ENCODE measurements around the gene ITPR1. TPM values are rescaled to one million over a fixed set of nuclear protein-coding genes. Genes with fewer than 3 reads are reported as not detected.
A peak's percentile ranks its signal among the peaks of the same experiment; 100 is the strongest.

Gene ITPR1
- total and polyA plus RNA-seq, 11 donors: 8.9 to 55.8 (median 19.9) TPM

DNA sequence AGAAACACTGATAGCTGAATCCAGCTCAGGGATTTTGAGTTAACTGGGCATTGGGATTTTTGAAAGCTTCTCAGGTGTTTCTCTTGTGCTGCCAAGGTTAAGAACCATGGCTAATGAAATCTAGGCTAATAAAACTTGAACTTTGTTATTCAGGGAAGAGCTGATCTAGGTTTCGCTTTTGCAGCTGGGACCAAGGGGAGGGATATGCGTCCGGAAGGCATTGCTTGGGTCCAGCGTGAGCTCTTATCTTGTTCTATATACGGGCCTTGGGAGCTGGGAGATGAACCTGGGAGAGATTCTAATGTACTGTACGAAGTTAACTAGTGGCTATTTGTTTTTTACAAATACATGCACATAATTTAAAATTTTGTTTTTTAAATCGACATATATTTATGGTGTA lies 29.8 kb downstream of the ITPR1 start:
- ATAC-seq (peak in 2 of 4 donors; percentile 38 to 45), DNase-seq (no peak)
- intact Hi-C loops (cut with DNase I): no loop called here
- H3K27ac ChIP-seq: peak overlapping the region in 1 of 12 donors; percentile 16
- no peaks in the 10 kb centered on the region for H3K27me3 ChIP-seq
- H3K9me3 ChIP-seq: no peaks in the 10 kb centered on the region
- 43 to 62% (median 53%) methylated on average over 7 of the region's 7 CpGs for WGBS, 4 donors
- H3K36me3 ChIP-seq: peaks cover 0 to 10% (median 5%) of the 10 kb centered on the region in 9 donors
- no peak overlapping the region for H3K4me3 ChIP-seq
- peaks cover 0 to 76% (median 40%) of the 10 kb centered on the region in 12 donors for H3K4me1 ChIP-seq
- TF ChIP-seq, protein P1, sequence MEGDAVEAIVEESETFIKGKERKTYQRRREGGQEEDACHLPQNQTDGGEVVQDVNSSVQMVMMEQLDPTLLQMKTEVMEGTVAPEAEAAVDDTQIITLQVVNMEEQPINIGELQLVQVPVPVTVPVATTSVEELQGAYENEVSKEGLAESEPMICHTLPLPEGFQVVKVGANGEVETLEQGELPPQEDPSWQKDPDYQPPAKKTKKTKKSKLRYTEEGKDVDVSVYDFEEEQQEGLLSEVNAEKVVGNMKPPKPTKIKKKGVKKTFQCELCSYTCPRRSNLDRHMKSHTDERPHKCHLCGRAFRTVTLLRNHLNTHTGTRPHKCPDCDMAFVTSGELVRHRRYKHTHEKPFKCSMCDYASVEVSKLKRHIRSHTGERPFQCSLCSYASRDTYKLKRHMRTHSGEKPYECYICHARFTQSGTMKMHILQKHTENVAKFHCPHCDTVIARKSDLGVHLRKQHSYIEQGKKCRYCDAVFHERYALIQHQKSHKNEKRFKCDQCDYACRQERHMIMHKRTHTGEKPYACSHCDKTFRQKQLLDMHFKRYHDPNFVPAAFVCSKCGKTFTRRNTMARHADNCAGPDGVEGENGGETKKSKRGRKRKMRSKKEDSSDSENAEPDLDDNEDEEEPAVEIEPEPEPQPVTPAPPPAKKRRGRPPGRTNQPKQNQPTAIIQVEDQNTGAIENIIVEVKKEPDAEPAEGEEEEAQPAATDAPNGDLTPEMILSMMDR (IDR thresholded peaks at IDR 0.05): no peak
- TF ChIP-seq POLR2A (IDR thresholded peaks at IDR 0.05): no peak

DNA sequence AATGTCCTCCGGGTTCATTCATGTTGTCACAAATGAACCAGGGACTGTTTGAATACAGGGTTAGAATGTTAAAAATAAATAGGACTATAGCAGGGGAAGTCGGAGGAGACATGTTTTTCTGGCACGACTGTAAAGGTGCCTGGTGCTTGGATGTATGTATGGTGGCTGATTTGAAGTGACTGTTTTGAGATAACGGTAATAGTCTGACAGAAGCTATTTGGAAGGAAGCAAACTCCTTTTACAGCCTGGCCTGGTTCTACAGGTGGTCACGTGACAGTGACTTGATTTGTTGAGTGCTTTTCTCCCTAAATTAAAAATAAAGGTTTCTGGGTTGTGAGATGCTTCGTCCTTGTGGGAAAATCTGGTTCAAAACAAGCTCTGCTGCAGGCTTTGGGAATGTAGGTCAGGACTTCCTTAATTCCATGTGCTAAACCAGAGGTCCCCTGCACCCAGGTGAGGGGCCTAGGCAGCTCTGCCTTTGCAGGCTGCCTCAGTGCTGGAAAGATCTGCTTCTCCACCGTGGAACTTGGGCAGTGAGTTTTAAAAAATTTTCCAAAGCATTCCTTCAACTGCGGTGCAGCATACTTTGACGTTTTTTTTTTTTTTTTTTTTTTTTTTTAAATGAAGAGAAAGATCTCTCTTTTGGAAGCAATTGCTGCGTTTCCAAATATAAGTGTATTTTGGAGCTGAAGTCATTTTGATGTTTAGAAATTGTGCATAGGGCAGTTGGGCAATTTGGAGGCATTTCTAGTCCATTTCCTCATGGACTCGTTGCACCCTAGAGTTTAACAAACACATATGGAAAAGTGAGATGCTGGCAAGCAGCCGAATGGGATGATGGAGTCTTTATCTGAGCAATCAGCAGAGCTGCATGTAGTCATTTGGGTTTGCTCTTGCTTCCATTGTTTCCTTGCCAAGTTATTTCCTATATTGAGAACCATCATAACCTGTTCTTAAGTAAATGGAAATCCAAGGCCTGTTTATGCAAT lies 30.9 kb downstream of the ITPR1 start:
- Histone ChIP-seq H3K4me1 (peaks cover 0 to 76% (median 38%) of the 10 kb centered on the region in 12 donors), H3K9me3 (no peaks in the 10 kb centered on the region), H3K4me3 (no peak overlapping the region), H3K27ac (peak overlapping the region in 7 of 12 donors; percentile 4 to 37 (median 8)), H3K36me3 (peaks cover 0 to 10% (median 5%) of the 10 kb centered on the region in 9 donors), H3K27me3 (no peaks in the 10 kb centered on the region)
- TF ChIP-seq, protein P1 (IDR thresholded peaks at IDR 0.05): no peak
- no peak for TF ChIP-seq POLR2A (IDR thresholded peaks at IDR 0.05)
- 26 to 34% (median 31%) methylated on average over 12 of the region's 12 CpGs for WGBS, 4 donors
- intact Hi-C loops (cut with DNase I): no loop called here
- peak in 2 of 4 donors; percentile 35 to 63 for ATAC-seq
- DNase-seq: peak in 4 of 5 donors; percentile 41 to 70 (median 54)

DNA sequence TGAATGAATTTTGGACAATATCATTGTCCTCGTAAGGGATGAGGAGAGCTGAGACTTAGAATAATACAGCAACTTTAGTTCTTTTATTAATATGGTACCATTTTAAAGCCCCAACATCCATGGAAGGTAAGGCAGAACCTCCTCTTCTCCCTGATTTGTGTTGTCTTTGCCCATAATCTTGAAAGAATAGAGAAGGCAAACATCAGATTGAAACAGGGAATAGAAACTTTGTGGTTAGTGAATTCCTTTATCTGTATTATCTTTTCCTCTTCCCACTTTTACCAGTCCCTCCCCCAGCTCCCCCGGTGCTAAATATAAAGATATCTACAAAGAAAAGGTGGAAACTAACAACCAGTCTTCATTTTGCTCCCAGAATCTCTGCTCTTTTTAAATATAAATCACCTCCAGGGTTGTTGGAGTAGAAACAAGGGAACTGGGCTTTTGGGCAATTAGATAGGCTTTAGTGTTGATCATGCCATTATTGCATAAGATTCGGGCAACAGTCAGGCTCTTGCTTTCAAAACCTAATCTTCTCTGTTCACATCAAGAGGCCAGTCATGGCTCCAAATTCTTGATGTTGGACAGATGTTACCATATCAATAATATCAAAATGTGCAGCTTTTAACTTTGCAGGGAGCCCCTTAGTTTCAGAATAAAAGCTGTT lies 32.5 kb downstream of the ITPR1 start:
- Histone ChIP-seq H3K9me3 (no peaks in the 10 kb centered on the region), H3K27me3 (no peaks in the 10 kb centered on the region), H3K4me3 (no peak overlapping the region), H3K36me3 (peaks cover 0 to 10% (median 4%) of the 10 kb centered on the region in 9 donors), H3K4me1 (peaks cover 0 to 76% (median 32%) of the 10 kb centered on the region in 12 donors), H3K27ac (no peak overlapping the region)
- TF ChIP-seq, protein P1 (IDR thresholded peaks at IDR 0.05): no peak
- TF ChIP-seq POLR2A (IDR thresholded peaks at IDR 0.05): no peak
- WGBS, 4 donors: 59 to 71% (median 69%) methylated on average over 3 of the region's 3 CpGs
- no peak for DNase-seq
- ATAC-seq: no peak
- intact Hi-C loops (cut with DNase I): no loop called here

DNA sequence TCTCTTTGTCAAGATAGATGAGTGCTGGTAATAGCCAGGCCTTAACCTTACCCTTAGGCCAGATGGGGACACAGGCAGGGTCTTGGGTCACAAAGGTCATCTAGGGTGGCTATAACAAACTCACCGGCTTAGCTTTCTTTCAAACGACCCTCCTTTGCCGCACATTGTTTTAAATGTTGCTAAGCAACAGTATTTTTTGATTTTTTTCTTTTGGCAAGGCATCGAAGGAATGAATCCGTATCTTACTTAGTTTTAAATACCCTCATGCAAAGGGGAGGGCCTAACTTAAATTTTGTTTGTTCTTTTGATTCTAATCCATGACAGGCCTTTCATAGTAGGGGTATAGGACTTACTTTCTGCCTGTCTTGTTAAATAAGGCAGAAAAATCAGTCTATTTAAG lies 35.2 kb downstream of the ITPR1 start:
- H3K4me1 ChIP-seq: peaks cover 0 to 91% (median 39%) of the 10 kb centered on the region in 12 donors
- intact Hi-C loops (cut with DNase I): no loop called here
- TF ChIP-seq, protein P1 (IDR thresholded peaks at IDR 0.05): no peak
- no peak for ATAC-seq
- no peak for DNase-seq
- no peaks in the 10 kb centered on the region for H3K36me3 ChIP-seq
- no peaks in the 10 kb centered on the region for H3K27me3 ChIP-seq
- no peaks in the 10 kb centered on the region for H3K9me3 ChIP-seq
- H3K4me3 ChIP-seq: no peak overlapping the region
- H3K27ac ChIP-seq: peak overlapping the region in 1 of 12 donors; percentile 26
- 50 to 62% (median 57%) methylated on average over 5 of the region's 5 CpGs for WGBS, 4 donors

All from heart left ventricle (tissue), 16 donors.